Stimulated activated naive B cell treated with anti-CD40 and anti-IgM and Interleukin-4, amounts not matched to agents 10 μg/mL and 1 μg/mL and 100 μg/mL, for 72 hours (primary cell): Measurements from ENCODE around the gene GPC1.

Source experiments
- ATAC-seq, 2 donors: fragments of 150-1000 bp; cut with Tn5 transposase; replicated peaks; 2 replicates each; pipeline ENCODE4 v1.10.0; 2021; ENCODE audit warnings: moderate library complexity in 1 of 2
- DNase-seq: peaks from one replicate; pipeline ENCODE4 v3.0.0; 2021
- H3K27ac Mint-ChIP-seq: one replicate; pipeline ENCODE4 v1.8.0; 2022; ENCODE audit warnings: mild to moderate bottlenecking, mixed read lengths
- H3K27me3 Mint-ChIP-seq, 2 donors: one replicate each; pipeline ENCODE4 v1.8.0; 2022; ENCODE audit warnings: mixed read lengths in 2 of 2
- H3K36me3 Mint-ChIP-seq, 2 donors: one replicate each; pipeline ENCODE4 v1.8.0; 2022; ENCODE audit warnings: mixed read lengths in 2 of 2, mild to moderate bottlenecking in 1 of 2
- H3K4me1 Mint-ChIP-seq, 2 donors: one replicate each; pipeline ENCODE4 v1.8.0; 2022; ENCODE audit warnings: mixed read lengths in 2 of 2, mild to moderate bottlenecking in 1 of 2
- H3K4me3 Mint-ChIP-seq, 2 donors: one replicate each; pipeline ENCODE4 v1.8.0; 2022; ENCODE audit warnings: mild to moderate bottlenecking in 2 of 2, mixed read lengths in 2 of 2, moderate library complexity in 1 of 2
- H3K9me3 Mint-ChIP-seq, 2 donors: one replicate each; pipeline ENCODE4 v1.8.0; 2022; ENCODE audit warnings: mixed read lengths in 2 of 2, mild to moderate bottlenecking in 1 of 2

Gene GPC1

GRCh38 chr2:240445961-240446663 lies 10.6 kb downstream of the GPC1 start:
- no peak for ATAC-seq
- Mint-ChIP-seq H3K4me3 (no peak overlapping the region), H3K27me3 (peaks cover 39 to 53% of the 10 kb centered on the region in 2 donors), H3K36me3 (peaks cover 0 to 3% of the 10 kb centered on the region in 2 donors), H3K4me1 (peaks cover 9 to 13% of the 10 kb centered on the region in 2 donors), H3K9me3 (no peaks in the 10 kb centered on the region), H3K27ac (no peak overlapping the region)
- DNase-seq: no peak

GRCh38 chr2:240446664-240447175 lies 11.3 kb downstream of the GPC1 start:
- no peak overlapping the region for H3K27ac Mint-ChIP-seq
- H3K36me3 Mint-ChIP-seq: peaks cover 0 to 3% of the 10 kb centered on the region in 2 donors
- H3K27me3 Mint-ChIP-seq: peaks cover 45 to 58% of the 10 kb centered on the region in 2 donors
- H3K9me3 Mint-ChIP-seq: no peaks in the 10 kb centered on the region
- no peak for DNase-seq
- no peak for ATAC-seq
- H3K4me3 Mint-ChIP-seq: no peak overlapping the region
- peaks cover 9 to 15% of the 10 kb centered on the region in 2 donors for H3K4me1 Mint-ChIP-seq

- H3K4me3 Mint-ChIP-seq: no peak overlapping the region
- H3K9me3 Mint-ChIP-seq: no peaks in the 10 kb centered on the region
- no peak for DNase-seq
- no peak for ATAC-seq
- H3K36me3 Mint-ChIP-seq: peaks cover 0 to 3% of the 10 kb centered on the region in 2 donors
- H3K4me1 Mint-ChIP-seq: peaks cover 15 to 21% of the 10 kb centered on the region in 2 donors
- H3K27ac Mint-ChIP-seq: no peak overlapping the region
- peaks cover 51 to 64% of the 10 kb centered on the region in 2 donors for H3K27me3 Mint-ChIP-seq
These were observed 11.9 kb downstream of the GPC1 start for GRCh38 chr2:240447331-240447730.

GRCh38 chr2:240447934-240448333 lies 12.5 kb downstream of the GPC1 start:
- Mint-ChIP-seq H3K27ac (no peak overlapping the region), H3K9me3 (no peaks in the 10 kb centered on the region), H3K4me3 (no peak overlapping the region), H3K36me3 (peaks cover 0 to 3% of the 10 kb centered on the region in 2 donors), H3K27me3 (peaks cover 51 to 65% of the 10 kb centered on the region in 2 donors), H3K4me1 (peaks cover 15 to 21% of the 10 kb centered on the region in 2 donors)
- ATAC-seq (no peak), DNase-seq (no peak)

GRCh38 chr2:240448387-240449274 lies 13.2 kb downstream of the GPC1 start:
- ATAC-seq: no peak
- peaks cover 51 to 66% of the 10 kb centered on the region in 2 donors for H3K27me3 Mint-ChIP-seq
- no peaks in the 10 kb centered on the region for H3K9me3 Mint-ChIP-seq
- peaks cover 15 to 21% of the 10 kb centered on the region in 2 donors for H3K4me1 Mint-ChIP-seq
- DNase-seq: no peak
- H3K27ac Mint-ChIP-seq: no peak overlapping the region
- H3K4me3 Mint-ChIP-seq: no peak overlapping the region
- peaks cover 0 to 3% of the 10 kb centered on the region in 2 donors for H3K36me3 Mint-ChIP-seq

GRCh38 chr2:240449764-240450531 lies 14.5 kb downstream of the GPC1 start:
- Mint-ChIP-seq H3K4me3 (no peak overlapping the region), H3K9me3 (no peaks in the 10 kb centered on the region), H3K36me3 (peaks cover 0 to 3% of the 10 kb centered on the region in 2 donors), H3K4me1 (peaks cover 26 to 34% of the 10 kb centered on the region in 2 donors), H3K27me3 (peaks cover 63 to 75% of the 10 kb centered on the region in 2 donors), H3K27ac (peak overlapping the region; percentile 14)
- DNase-seq (no peak), ATAC-seq (peak; percentile 38 to 59)

- peak overlapping the region in 1 of 2 donors; percentile 34 for H3K4me3 Mint-ChIP-seq
- H3K9me3 Mint-ChIP-seq: no peaks in the 10 kb centered on the region
- no peak overlapping the region for H3K27ac Mint-ChIP-seq
- peaks cover 62 to 79% of the 10 kb centered on the region in 2 donors for H3K27me3 Mint-ChIP-seq
- no peak for DNase-seq
- no peak for ATAC-seq
- peaks cover 0 to 3% of the 10 kb centered on the region in 2 donors for H3K36me3 Mint-ChIP-seq
- H3K4me1 Mint-ChIP-seq: peaks cover 27 to 40% of the 10 kb centered on the region in 2 donors
These were observed 15.2 kb downstream of the GPC1 start for GRCh38 chr2:240450532-240451107.

GRCh38 chr2:240451108-240451611 lies 15.7 kb downstream of the GPC1 start:
- H3K9me3 Mint-ChIP-seq: no peaks in the 10 kb centered on the region
- no peak overlapping the region for H3K4me3 Mint-ChIP-seq
- peaks cover 62 to 82% of the 10 kb centered on the region in 2 donors for H3K27me3 Mint-ChIP-seq
- H3K4me1 Mint-ChIP-seq: peaks cover 27 to 41% of the 10 kb centered on the region in 2 donors
- ATAC-seq (no peak), DNase-seq (no peak)
- peaks cover 0 to 3% of the 10 kb centered on the region in 2 donors for H3K36me3 Mint-ChIP-seq
- H3K27ac Mint-ChIP-seq: no peak overlapping the region

- ATAC-seq (no peak), DNase-seq (no peak)
- H3K4me3 Mint-ChIP-seq: peak overlapping the region; percentile 73 to 74
- H3K27ac Mint-ChIP-seq: peak overlapping the region; percentile 47
- H3K4me1 Mint-ChIP-seq: peaks cover 27 to 41% of the 10 kb centered on the region in 2 donors
- peaks cover 64 to 83% of the 10 kb centered on the region in 2 donors for H3K27me3 Mint-ChIP-seq
- H3K36me3 Mint-ChIP-seq: peaks cover 0 to 3% of the 10 kb centered on the region in 2 donors
- H3K9me3 Mint-ChIP-seq: no peaks in the 10 kb centered on the region
These were observed 16.5 kb downstream of the GPC1 start for GRCh38 chr2:240451791-240452461.

- Mint-ChIP-seq H3K4me3 (peak overlapping the region; percentile 73 to 74), H3K4me1 (peaks cover 27 to 41% of the 10 kb centered on the region in 2 donors), H3K36me3 (peaks cover 0 to 3% of the 10 kb centered on the region in 2 donors), H3K27me3 (peaks cover 67 to 82% of the 10 kb centered on the region in 2 donors), H3K27ac (no peak overlapping the region), H3K9me3 (no peaks in the 10 kb centered on the region)
- ATAC-seq (peak; percentile 28), DNase-seq (no peak)
These were observed 17.2 kb downstream of the GPC1 start for GRCh38 chr2:240452462-240453256.

GRCh38 chr2:240453461-240454105 lies 18.1 kb downstream of the GPC1 start:
- Mint-ChIP-seq H3K27me3 (peaks cover 65 to 75% of the 10 kb centered on the region in 2 donors), H3K9me3 (no peaks in the 10 kb centered on the region), H3K4me3 (peak overlapping the region; percentile 69 to 77), H3K36me3 (peaks cover 0 to 3% of the 10 kb centered on the region in 2 donors), H3K4me1 (peaks cover 27 to 41% of the 10 kb centered on the region in 2 donors), H3K27ac (no peak overlapping the region)
- DNase-seq (no peak), ATAC-seq (no peak)
